Activated naive CD4-positive, alpha-beta T cell treated with anti-CD3 and anti-CD28 coated beads, Interleukin-2, amount 50 U/mL, for 72 hours (primary cell): ENCODE measurements around the gene ASF1B. TPM values are rescaled to one million over a fixed set of nuclear protein-coding genes. Genes with fewer than 3 reads are reported as not detected.
A peak's percentile ranks its signal among the peaks of the same experiment; 100 is the strongest.

Source experiments
- ATAC-seq, 2 donors: fragments of 150-1000 bp; cut with Tn5 transposase; 2 replicates each; pipeline ENCODE4 v1.10.0; 2021; ENCODE audit warnings: mild to moderate bottlenecking in 2 of 2, moderate library complexity in 2 of 2
- DNase-seq, 2 donors: peaks; one replicate each; pipeline ENCODE4 v3.0.0; 2021 to 2022; ENCODE audit warnings: low spot score in 2 of 2
- H3K27ac Mint-ChIP-seq, 2 donors: one replicate each; pipeline ENCODE4 v1.8.0; 2022; ENCODE audit warnings: mild to moderate bottlenecking in 2 of 2, mixed read lengths in 2 of 2
- H3K36me3 Mint-ChIP-seq, 2 donors: one replicate each; pipeline ENCODE4 v1.8.0; 2022; ENCODE audit warnings: mixed read lengths in 2 of 2
- H3K9me3 Mint-ChIP-seq, 2 donors: one replicate each; pipeline ENCODE4 v1.8.0; 2022; ENCODE audit warnings: mixed read lengths in 2 of 2
- total RNA-seq, 2 donors: library from RNA; stranded (reverse); gene quantifications; one replicate each; pipeline ENCODE4 v1.2.3, GENCODE V29; 2022

ASF1B gene
- total RNA-seq, 2 donors from 2014 or later: 68.3 to 76.1 TPM

- Mint-ChIP-seq H3K27ac (no peak overlapping the region), H3K36me3 (peaks cover 6 to 15% of the 10 kb centered on the region in 2 donors), H3K9me3 (no peaks in the 10 kb centered on the region)
- ATAC-seq: no peak
- no peak for DNase-seq
Measured at GRCh38 chr19:14086098-14086497, 50.3 kb downstream of the ASF1B start.

GRCh38 chr19:14085309-14085995 is 50.9 kb downstream of the ASF1B start, which contains the start of gene C19orf67:
Gene C19orf67 (minus strand): TSS chr19:14085783. CDS start chr19:14085627, 156 bp downstream.
- no peak within 1 kb of the TSS for H3K27ac Mint-ChIP-seq
- H3K36me3 Mint-ChIP-seq: peaks cover 6 to 18% of the 10 kb centered on the region in 2 donors
- ATAC-seq (no peak), DNase-seq (no peak)
- H3K9me3 Mint-ChIP-seq: no peaks in the 10 kb centered on the region

- Mint-ChIP-seq H3K9me3 (no peaks in the 10 kb centered on the region), H3K27ac (peak overlapping the region in 1 of 2 donors; percentile 89), H3K36me3 (peaks cover 0 to 5% of the 10 kb centered on the region in 2 donors)
- DNase-seq (no peak), ATAC-seq (no peak)
Measured at GRCh38 chr19:14082675-14082960, 53.8 kb downstream of the ASF1B start.

GRCh38 chr19:14081797-14082674 is 54.4 kb downstream of the ASF1B start:
- DNase-seq (peak in 1 of 2 donors; percentile 61), ATAC-seq (peak in 1 of 2 donors; percentile 15)

GRCh38 chr19:14080887-14081796 is 55.2 kb downstream of the ASF1B start:
- Mint-ChIP-seq H3K27ac (peak overlapping the region; percentile 89 to 95), H3K36me3 (peaks cover 0 to 5% of the 10 kb centered on the region in 2 donors), H3K9me3 (no peaks in the 10 kb centered on the region)
- ATAC-seq (peak; percentile 95 to 97), DNase-seq (peak; percentile 99 to 100)

More at GRCh38 chr19:14081797-14082674, 54.4 kb downstream of the ASF1B start:
- Mint-ChIP-seq H3K27ac (peak overlapping the region in 1 of 2 donors; percentile 89), H3K36me3 (peaks cover 0 to 5% of the 10 kb centered on the region in 2 donors), H3K9me3 (no peaks in the 10 kb centered on the region)

- DNase-seq (no peak), ATAC-seq (no peak)
- peaks cover 0 to 5% of the 10 kb centered on the region in 2 donors for H3K36me3 Mint-ChIP-seq
- no peak overlapping the region for H3K27ac Mint-ChIP-seq
- no peaks in the 10 kb centered on the region for H3K9me3 Mint-ChIP-seq
Measured at GRCh38 chr19:14078411-14078810, 58.0 kb downstream of the ASF1B start.

GRCh38 chr19:14073925-14074838 is 62.2 kb downstream of the ASF1B start:
- Mint-ChIP-seq H3K27ac (peak overlapping the region; percentile 20 to 84), H3K9me3 (no peaks in the 10 kb centered on the region), H3K36me3 (no peaks in the 10 kb centered on the region)
- ATAC-seq (peak; percentile 16 to 29), DNase-seq (peak; percentile 45 to 68)

GRCh38 chr19:14073261-14073924 is 63.0 kb downstream of the ASF1B start:
- Mint-ChIP-seq H3K36me3 (no peaks in the 10 kb centered on the region), H3K9me3 (no peaks in the 10 kb centered on the region), H3K27ac (peak overlapping the region in 1 of 2 donors; percentile 20)
- DNase-seq: peak; percentile 83 to 85
- ATAC-seq: peak; percentile 80

GRCh38 chr19:14072535-14073260 is 63.7 kb downstream of the ASF1B start, which contains the start of gene MISP3:
Gene MISP3 (plus strand): TSS chr19:14072786. CDS start chr19:14073310, 524 bp downstream.
- DNase-seq: peak; percentile 46 to 59
- no peaks in the 10 kb centered on the region for H3K36me3 Mint-ChIP-seq
- ATAC-seq: peak in 1 of 2 donors; percentile 27
- H3K9me3 Mint-ChIP-seq: no peaks in the 10 kb centered on the region
- no peak within 1 kb of the TSS for H3K27ac Mint-ChIP-seq

GRCh38 chr19:14070268-14071050 is 65.9 kb downstream of the ASF1B start:
- Mint-ChIP-seq H3K27ac (no peak overlapping the region), H3K9me3 (no peaks in the 10 kb centered on the region), H3K36me3 (no peaks in the 10 kb centered on the region)
- DNase-seq: no peak
- no peak for ATAC-seq

Other genes with a start within 250 kb of the ASF1B start
- gene BRME1, start 230.5 kb downstream of the ASF1B start, total RNA-seq: 10 to 100 TPM in 1 of 2 donors, 1 to 10 TPM in 1; 5.1 to 10.5 TPM
- 10 to 100 TPM; 29.4 to 57.9 TPM for gene CC2D1A, start 230.4 kb downstream of the ASF1B start, total RNA-seq
- under 1 TPM in 1 of 2 donors, not detected in 1; 0.34 TPM for gene PODNL1, start 198.2 kb downstream of the ASF1B start, total RNA-seq
- 10 to 100 TPM; 59.0 to 90.0 TPM for gene DCAF15, start 184.1 kb downstream of the ASF1B start, total RNA-seq
- gene RFX1, start 130.3 kb downstream of the ASF1B start, total RNA-seq: 10 to 100 TPM in 1 of 2 donors, 1 to 10 TPM in 1; 9.7 to 14.5 TPM
- not detected for gene RLN3, start 108.4 kb downstream of the ASF1B start, total RNA-seq
- gene IL27RA, start 104.8 kb downstream of the ASF1B start, total RNA-seq: 10 to 100 TPM; 59.6 to 68.0 TPM
- not detected for gene PALM3, start 74.5 kb downstream of the ASF1B start, total RNA-seq
- 1 to 10 TPM; 1.2 to 4.2 TPM for gene MISP3, start 63.8 kb downstream of the ASF1B start, total RNA-seq
- not detected for gene C19orf67, start 50.8 kb downstream of the ASF1B start, total RNA-seq
- 100 to 1,000 TPM in 1 of 2 donors, 10 to 100 TPM in 1; 39.7 to 101 TPM for gene SAMD1, start 45.8 kb downstream of the ASF1B start, total RNA-seq
- gene PRKACA, start 18.8 kb downstream of the ASF1B start, total RNA-seq: 10 to 100 TPM; 66.3 to 84.5 TPM
- gene ADGRL1, start 69.6 kb upstream of the ASF1B start, total RNA-seq: 10 to 100 TPM in 1 of 2 donors, 1 to 10 TPM in 1; 9.2 to 25.7 TPM
- gene ADGRE5, start 244.9 kb upstream of the ASF1B start, total RNA-seq: 100 to 1,000 TPM; 222 to 256 TPM